GM12878 (cell line): ENCODE data around the gene ACACB. TPM values are rescaled to one million over a fixed set of nuclear protein-coding genes. Genes with fewer than 3 reads are reported as not detected.

ENCODE experiments used
- DPF2 ChIP-seq: fragments of 450-650 bp; IDR thresholded peaks from 2 replicates; pipeline ENCODE4 v1.6.1; 2017; ENCODE audit warnings: mild to moderate bottlenecking
- ETV6 ChIP-seq, 2 experiments: fragments of 450-650 bp in 1 of 2; IDR thresholded peaks in 1 of 2; conservative IDR thresholded peaks in 1 of 2; 2 replicates each; pipeline ENCODE4 v1.6.1; 2014; ENCODE audit warnings: antibody characterized with exemption in 1 of 2, borderline replicate concordance in 1 of 2, low read depth in 1 of 2, mild to moderate bottlenecking in 1 of 2, moderate library complexity in 1 of 2
- HDAC2 ChIP-seq: fragments of 200-600 bp; sonication (generic); IDR thresholded peaks from 2 replicates; pipeline ENCODE4 v1.6.1; 2017
- IRF3 ChIP-seq: fragments of 450-650 bp; IDR thresholded peaks from 2 replicates; pipeline ENCODE4 v1.6.1; 2014; ENCODE audit warnings: mild to moderate bottlenecking
- JUNB ChIP-seq: IDR thresholded peaks from 2 replicates; pipeline ENCODE4 v1.6.1; 2016; ENCODE audit warnings: antibody characterized with exemption, mild to moderate bottlenecking
- KAT2A ChIP-seq: conservative IDR thresholded peaks from 2 replicates; pipeline ENCODE4 v1.6.1; 2011; ENCODE audit warnings: low read depth, low read length; ENCODE audit not compliant: control insufficient read depth
- MTA2 ChIP-seq: fragments of 450-650 bp; IDR thresholded peaks from 2 replicates; pipeline ENCODE4 v1.6.1; 2016; ENCODE audit warnings: low read depth, mild to moderate bottlenecking, moderate library complexity
- NFYA ChIP-seq: IDR thresholded peaks from 2 replicates; pipeline ENCODE4 v1.6.1; 2011; ENCODE audit warnings: low read depth, mild to moderate bottlenecking, low read length, improper control_type of control experiment, borderline replicate concordance
- NR2C2 ChIP-seq: IDR thresholded peaks from 2 replicates; pipeline ENCODE4 v1.6.1; 2011; ENCODE audit warnings: borderline replicate concordance, low read depth; ENCODE audit not compliant: control insufficient read depth, insufficient read length
- PKNOX1 ChIP-seq: fragments of 450-650 bp; IDR thresholded peaks from 2 replicates; pipeline ENCODE4 v1.6.1; 2016; ENCODE audit warnings: mild to moderate bottlenecking
- POLR2A ChIP-seq: IDR thresholded peaks from 2 replicates; pipeline ENCODE4 v1.6.1; 2011; ENCODE audit warnings: low read depth, mild to moderate bottlenecking, low read length
- POLR2AphosphoS5 ChIP-seq: IDR thresholded peaks from 2 replicates; pipeline ENCODE4 v1.6.1; 2011; ENCODE audit warnings: mild to moderate bottlenecking, low read length, inconsistent platforms
- RAD21 ChIP-seq: IDR thresholded peaks from 2 replicates; pipeline ENCODE4 v1.6.1; 2011; ENCODE audit warnings: mild to moderate bottlenecking, low read depth, low read length, moderate library complexity; ENCODE audit not compliant: insufficient read depth
- RB1 ChIP-seq: fragments of 450-650 bp; formaldehyde crosslinking; IDR thresholded peaks from 2 replicates; pipeline ENCODE4 v1.6.1; 2017; ENCODE audit warnings: mild to moderate bottlenecking, borderline replicate concordance
- RBBP5 ChIP-seq: fragments of 200-600 bp; sonication (generic); conservative IDR thresholded peaks from 2 replicates; pipeline ENCODE4 v1.6.1; 2016
- RELA ChIP-seq: fragments of 450-650 bp; IDR thresholded peaks from 2 replicates; pipeline ENCODE4 v1.8.0; 2014; ENCODE audit warnings: borderline replicate concordance; ENCODE audit not compliant: partially characterized antibody
- REST ChIP-seq: IDR thresholded peaks from 2 replicates; pipeline ENCODE4 v1.6.1; 2012; ENCODE audit warnings: mild to moderate bottlenecking, low read depth, low read length
- RUNX3 ChIP-seq: IDR thresholded peaks from 2 replicates; pipeline ENCODE4 v1.6.1; 2012; ENCODE audit warnings: low read length, inconsistent platforms
- SMARCA5 ChIP-seq: fragments of 450-650 bp; IDR thresholded peaks from 2 replicates; pipeline ENCODE4 v1.6.1; 2017; ENCODE audit warnings: mild to moderate bottlenecking
- SRF ChIP-seq, 2 experiments: IDR thresholded peaks; 2 replicates each; pipeline ENCODE4 v1.6.1; 2011; ENCODE audit warnings: low read depth in 2 of 2, low read length in 2 of 2, mild to moderate bottlenecking in 1 of 2, moderate library complexity in 1 of 2
- WRNIP1 ChIP-seq: IDR thresholded peaks from 2 replicates; pipeline ENCODE4 v1.6.1; 2011; ENCODE audit warnings: low read depth, low read length, improper control_type of control experiment, borderline replicate concordance
- ZBTB4 ChIP-seq: fragments of 450-650 bp; formaldehyde crosslinking; IDR thresholded peaks from 2 replicates; pipeline ENCODE4 v1.4.0; 2022; ENCODE audit warnings: mild to moderate bottlenecking, moderate library complexity
- ZNF622 ChIP-seq: fragments of 450-650 bp; IDR thresholded peaks from 2 replicates; pipeline ENCODE4 v1.6.1; 2017; ENCODE audit warnings: mild to moderate bottlenecking, inconsistent platforms
- polyA plus RNA-seq, 11 experiments: library from polyadenylated mRNA; depleted of rRNA in 4 of 11; unstranded in 6 of 11; stranded (reverse) in 5 of 11; fragments of >200 nt; fragmentation: Nextera tagmentation in 4 of 11; fragmentation: Illumina TruSeq in 1 of 11; extraction: Ambion mirVana in 4 of 11; extraction: Trizol in 1 of 11; gene quantifications; 1 replicate in 1 of 11; 2 replicates in 10 of 11; pipeline versions ENCODE4 v1.2.1 to v1.2.3, GENCODE V29; 2011 to 2016; ENCODE audit warnings: inconsistent platforms in 2 of 11, missing spikeins in 2 of 11, low read depth in 1 of 11
- total RNA-seq, 4 experiments: library from RNA; depleted of rRNA in 3 of 4; stranded (reverse); fragments of >200 nt in 3 of 4; fragmentation: Illumina TruSeq in 1 of 4; extraction: Trizol in 1 of 4; gene quantifications; 2 replicates each; pipeline versions ENCODE4 v1.2.1 to v1.2.3, GENCODE V29; 2013 to 2021

ACACB gene
- total and polyA plus RNA-seq, 10 of the 15 experiments (the other 5 are each of a cell fraction or from before 2014, with no cell fraction given): 0.05 to 1.9 (median 0.38) TPM; not detected in 2

- peak; percentile 85 for TF ChIP-seq NFYA
- no peak for TF ChIP-seq DPF2
- TF ChIP-seq POLR2A: peak; percentile 67; the same call in 1 of the 2 replicates
- TF ChIP-seq ZBTB4 (CRISPR knock-in tag): no peak
- TF ChIP-seq ETV6 (conservative IDR thresholded peaks at IDR 0.05 in 1 of 2, IDR thresholded peaks at IDR 0.05 in 1 of 2; ENCODE audit: borderline replicate concordance in 1 of 2, low read depth in 1 of 2): no peak
- no peak for TF ChIP-seq REST
- TF ChIP-seq SMARCA5: no peak
- TF ChIP-seq IRF3: peak; percentile 97
- TF ChIP-seq HDAC2: no peak
- no peak for TF ChIP-seq RBBP5
- no peak for TF ChIP-seq WRNIP1
- no peak for TF ChIP-seq RAD21
- no peak for TF ChIP-seq RELA
- no peak for TF ChIP-seq NR2C2
- TF ChIP-seq PKNOX1: peak; percentile 38; the same call in 1 of the 2 replicates
- TF ChIP-seq RB1: peak; percentile 67; the same call in 1 of the 2 replicates
- no peak; the same call in 1 of the 2 replicates for TF ChIP-seq POLR2AphosphoS5
- TF ChIP-seq SRF (IDR thresholded peaks at IDR 0.05; ENCODE audit: low read depth in 2 of 2, low read length in 2 of 2): no peak
- no peak for TF ChIP-seq JUNB
- TF ChIP-seq MTA2: no peak
- TF ChIP-seq ZNF622: no peak
- no peak for TF ChIP-seq KAT2A
- TF ChIP-seq RUNX3: peak; percentile 37; the same call in 1 of the 2 replicates
Observed at GRCh38 chr12:109097435-109098182, 18.8 kb upstream of the ACACB start, which contains the start of gene UNG (continued).
